Islet precursor cell (in vitro differentiated cells): ENCODE results near the gene PHKG2.

ENCODE experiments used
- DNase-seq: peaks from one replicate; pipeline ENCODE4 v3.0.0-alpha.2; 2018

The PHKG2 gene

DNA sequence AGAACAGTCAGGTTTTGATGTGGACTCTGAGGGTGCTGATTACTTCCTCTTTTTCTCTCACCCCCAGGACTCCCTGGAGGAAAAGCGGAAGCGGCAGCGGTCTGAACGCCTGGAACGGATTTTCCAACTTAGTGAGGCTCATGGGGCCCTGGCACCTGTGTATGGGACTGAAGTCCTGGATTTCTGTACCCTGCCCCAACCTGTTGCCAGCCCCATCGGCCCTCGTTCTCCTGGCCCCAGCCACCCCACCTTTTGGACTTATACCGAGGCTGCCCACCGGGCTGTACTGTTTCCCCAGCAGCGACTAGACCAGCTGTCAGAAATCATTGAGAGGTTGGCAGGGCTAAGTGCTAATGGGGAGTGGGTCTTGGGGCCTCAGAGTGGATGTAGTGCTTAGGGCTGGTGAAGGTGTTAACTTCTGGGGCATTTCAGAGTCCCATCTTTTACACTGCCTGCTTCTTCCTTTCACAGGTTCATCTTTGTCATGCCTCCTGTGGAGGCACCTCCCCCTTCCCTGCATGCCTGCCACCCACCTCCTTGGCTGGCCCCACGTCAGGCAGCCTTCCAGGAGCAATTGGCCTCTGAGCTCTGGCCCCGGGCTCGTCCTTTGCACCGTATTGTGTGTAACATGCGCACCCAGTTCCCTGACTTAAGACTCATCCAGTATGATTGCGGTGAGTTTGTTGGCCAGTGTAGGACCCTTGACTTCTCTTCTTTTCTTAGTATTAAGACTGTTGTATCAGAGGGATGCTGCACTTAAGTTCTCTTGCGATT is 19.1 kb upstream of the PHKG2 start:
- DNase-seq = no peak

- no peak for DNase-seq
Observed at GRCh38 chr16:30731411-30731810, 16.8 kb upstream of the PHKG2 start.

GRCh38 chr16:30736995-30737793 is 11.0 kb upstream of the PHKG2 start:
- DNase-seq = no peak

GRCh38 chr16:30737794-30738648 is 10.2 kb upstream of the PHKG2 start:
- no peak for DNase-seq

- peak; percentile 62 for DNase-seq
Observed at GRCh38 chr16:30738984-30739951, 9.0 kb upstream of the PHKG2 start.

DNA sequence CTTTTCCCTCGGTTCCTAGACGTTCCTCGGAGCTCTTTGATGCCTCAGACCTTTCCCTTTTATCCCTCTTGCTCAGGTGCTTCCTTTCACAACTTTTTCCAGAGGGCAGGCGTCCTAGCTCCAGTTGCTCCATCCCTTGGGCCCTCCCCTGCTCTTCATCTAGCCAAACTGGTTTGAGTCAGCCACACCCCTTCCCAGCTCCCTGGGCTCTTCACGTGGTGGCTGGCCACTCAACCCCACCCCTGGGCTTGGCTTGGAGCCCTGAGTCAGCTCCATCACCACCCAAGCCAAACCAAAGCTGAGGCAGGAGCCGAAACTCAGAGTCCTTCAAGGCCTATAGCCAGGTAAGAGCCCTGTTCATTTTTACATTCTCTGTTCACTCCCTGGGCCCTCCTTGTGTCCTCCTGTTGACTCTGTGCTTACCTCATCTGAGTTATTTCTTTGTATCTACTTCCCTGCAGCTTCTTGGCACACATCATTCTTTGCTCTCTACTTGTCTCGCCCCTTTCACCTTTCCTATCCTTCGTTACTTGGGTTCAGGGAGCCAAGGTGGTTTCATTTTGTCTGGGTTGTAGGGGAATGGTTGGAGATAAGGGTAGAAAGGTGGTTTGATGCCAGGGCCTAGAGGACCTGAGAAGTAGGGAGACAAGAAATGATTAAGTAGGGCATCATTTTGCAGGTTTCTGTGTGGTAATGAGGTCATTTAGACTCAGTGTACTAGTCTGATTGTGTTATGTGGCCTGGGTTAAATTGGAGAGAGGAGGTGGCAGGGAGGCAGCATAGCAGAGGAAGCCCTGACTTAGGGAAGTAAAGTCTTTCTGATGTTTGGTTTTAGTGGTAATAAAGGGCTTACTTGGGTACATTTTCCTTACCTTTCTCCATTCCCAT is 7.6 kb upstream of the PHKG2 start:
- peak; percentile 97 for DNase-seq

GRCh38 chr16:30741461-30741914 is 6.7 kb upstream of the PHKG2 start:
- DNase-seq = peak; percentile 97

- DNase-seq = no peak
Observed at GRCh38 chr16:30743716-30744115, 4.5 kb upstream of the PHKG2 start.

- no peak for DNase-seq
Observed at GRCh38 chr16:30744183-30744582, 4.0 kb upstream of the PHKG2 start.

DNA sequence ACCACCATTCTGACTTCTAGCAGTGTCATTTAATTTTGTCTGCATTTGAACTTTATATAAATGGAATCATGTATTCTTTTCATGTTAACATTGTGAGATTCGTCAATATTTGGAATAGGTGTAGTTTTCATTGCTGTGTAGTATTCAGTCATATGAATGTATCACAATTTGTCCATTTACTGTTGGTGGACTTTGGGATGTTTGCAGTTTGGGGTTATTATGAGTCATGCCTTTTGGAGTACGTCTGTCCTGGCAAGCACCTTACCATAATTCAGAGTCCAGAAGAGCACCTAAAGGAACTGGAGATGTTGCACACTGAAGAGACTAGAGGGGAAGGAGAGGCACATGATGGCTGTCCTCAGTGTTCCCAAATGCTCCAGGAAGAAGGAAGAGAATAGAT is 3.1 kb upstream of the PHKG2 start:
- no peak for DNase-seq

DNA sequence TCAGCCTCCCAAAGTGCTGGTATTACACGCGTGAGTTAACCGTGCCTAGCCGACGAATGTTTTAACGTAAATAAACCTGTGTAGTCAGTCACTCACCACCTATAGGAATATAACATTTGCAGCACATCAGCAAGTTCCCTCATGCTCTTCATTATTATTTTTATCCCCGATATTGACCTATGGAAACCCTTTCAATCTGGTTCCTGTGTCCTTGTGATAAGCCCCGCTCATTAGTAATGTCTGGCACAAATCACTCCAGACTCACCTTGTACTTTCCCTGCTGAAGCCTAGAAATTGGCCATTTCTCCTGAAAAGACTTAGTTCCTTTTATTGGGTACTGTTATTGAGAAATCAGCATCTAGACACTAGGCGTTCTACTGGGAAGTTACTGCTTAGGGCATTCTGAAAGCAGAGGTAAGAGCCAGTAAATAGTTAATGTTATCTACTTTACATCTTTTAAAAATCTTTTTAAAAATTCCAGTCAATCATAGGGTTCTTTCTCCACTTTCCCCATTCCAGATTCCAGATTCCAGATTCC is 1.5 kb upstream of the PHKG2 start:
- no peak for DNase-seq

GRCh38 chr16:30747331-30747730 is 894 bp upstream of the PHKG2 start:
- DNase-seq = no peak

DNA sequence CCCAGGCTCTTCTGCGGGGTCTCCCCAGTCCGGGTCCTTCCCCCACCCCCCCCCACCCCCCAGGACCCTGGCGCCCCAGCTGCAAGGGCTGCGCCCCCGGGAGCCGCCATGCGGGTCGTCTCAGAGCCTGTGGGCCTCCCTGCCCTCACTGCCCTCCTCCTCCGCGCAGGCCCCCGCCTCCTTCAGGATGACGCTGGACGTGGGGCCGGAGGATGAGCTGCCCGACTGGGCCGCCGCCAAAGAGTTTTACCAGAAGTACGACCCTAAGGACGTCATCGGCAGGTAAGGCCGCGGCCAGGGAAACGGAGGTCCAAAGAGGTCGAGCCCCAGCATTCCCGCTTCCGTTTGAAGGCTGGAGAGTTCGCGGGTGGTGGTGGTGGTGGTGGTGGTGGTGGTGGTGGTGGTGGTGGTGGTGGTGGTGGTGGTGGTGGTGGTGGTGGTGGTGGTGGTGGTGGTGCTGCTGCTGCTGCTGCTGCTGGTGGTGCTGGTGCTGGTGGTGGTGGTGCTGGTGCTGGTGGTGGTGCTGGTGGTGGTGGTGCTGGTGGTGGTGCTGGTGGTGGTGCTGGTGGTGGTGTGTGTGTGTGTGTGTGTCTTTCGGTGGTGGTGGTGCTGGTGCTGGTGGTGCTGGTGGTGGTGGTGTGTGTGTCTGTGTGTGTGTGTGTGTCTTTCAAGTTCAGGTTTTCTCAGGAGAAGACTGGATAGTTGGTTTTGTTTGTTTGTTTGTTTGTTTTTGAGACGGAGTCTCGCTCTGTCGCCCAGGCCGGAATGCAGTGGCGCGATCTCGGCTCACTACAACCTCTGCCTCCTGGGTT is 615 bp downstream of the PHKG2 start:
- DNase-seq = peak; percentile 84

DNA sequence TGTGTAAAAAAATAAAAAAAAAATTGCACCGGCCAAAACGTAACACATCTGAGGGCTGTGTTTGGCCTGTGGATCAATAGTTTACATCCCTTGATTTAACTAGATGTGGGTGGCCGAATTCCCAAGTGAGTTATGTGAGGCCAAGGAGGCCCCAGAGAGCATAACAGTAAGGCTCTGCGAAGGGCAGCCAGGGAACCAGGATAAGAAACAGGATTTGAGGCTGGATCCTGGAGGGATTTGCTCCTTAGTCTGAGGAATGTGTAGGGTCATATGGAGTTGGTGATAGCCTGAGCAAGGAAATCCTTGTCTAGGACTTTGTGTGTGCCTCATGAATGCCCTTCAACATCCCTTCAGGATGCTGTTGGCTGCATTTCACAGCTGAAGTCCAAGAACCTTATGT is 2.0 kb downstream of the PHKG2 start:
- no peak for DNase-seq

DNA sequence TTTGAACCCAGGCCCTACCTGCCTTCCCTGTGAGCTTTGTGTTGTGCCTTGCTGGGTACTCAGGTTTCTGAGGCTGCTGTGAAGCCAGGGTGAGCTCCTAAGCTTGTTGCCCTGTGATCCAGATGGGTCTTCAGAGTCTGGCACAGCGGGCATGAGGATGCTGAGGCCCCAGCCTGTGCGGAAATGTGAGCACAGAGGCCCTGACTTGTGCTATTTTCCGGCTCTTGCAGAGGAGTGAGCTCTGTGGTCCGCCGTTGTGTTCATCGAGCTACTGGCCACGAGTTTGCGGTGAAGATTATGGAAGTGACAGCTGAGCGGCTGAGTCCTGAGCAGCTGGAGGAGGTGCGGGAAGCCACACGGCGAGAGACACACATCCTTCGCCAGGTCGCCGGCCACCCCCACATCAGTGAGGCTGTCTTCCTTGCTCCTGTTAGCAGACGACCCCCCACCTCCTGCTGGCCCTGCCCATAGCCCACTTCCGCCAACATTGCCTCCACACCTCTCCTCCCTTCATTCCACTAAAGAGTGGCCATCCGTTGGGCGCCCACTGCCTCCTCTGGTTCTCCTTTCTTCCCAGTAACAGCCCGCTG is 2.7 kb downstream of the PHKG2 start:
- no peak for DNase-seq

DNA sequence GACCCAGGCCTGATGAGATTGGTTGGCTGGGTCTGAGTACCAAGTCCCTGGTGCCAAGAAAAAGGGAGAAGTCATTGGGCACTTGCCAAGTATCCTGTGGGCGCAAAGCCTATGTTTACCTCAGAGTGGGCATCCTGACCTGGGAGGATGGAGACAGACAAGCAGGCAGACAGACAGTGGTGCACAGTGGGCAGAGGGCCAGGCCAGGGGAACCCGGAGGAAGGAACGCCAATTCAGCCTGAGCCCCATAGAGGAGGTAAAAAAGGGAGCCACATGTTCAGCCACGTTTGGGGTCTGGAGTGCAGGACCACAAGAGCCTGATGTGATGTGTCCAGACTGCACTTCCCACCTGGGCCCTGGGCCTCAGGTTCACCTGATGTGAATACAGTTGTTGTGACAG is 5.4 kb downstream of the PHKG2 start:
- no peak for DNase-seq

DNA sequence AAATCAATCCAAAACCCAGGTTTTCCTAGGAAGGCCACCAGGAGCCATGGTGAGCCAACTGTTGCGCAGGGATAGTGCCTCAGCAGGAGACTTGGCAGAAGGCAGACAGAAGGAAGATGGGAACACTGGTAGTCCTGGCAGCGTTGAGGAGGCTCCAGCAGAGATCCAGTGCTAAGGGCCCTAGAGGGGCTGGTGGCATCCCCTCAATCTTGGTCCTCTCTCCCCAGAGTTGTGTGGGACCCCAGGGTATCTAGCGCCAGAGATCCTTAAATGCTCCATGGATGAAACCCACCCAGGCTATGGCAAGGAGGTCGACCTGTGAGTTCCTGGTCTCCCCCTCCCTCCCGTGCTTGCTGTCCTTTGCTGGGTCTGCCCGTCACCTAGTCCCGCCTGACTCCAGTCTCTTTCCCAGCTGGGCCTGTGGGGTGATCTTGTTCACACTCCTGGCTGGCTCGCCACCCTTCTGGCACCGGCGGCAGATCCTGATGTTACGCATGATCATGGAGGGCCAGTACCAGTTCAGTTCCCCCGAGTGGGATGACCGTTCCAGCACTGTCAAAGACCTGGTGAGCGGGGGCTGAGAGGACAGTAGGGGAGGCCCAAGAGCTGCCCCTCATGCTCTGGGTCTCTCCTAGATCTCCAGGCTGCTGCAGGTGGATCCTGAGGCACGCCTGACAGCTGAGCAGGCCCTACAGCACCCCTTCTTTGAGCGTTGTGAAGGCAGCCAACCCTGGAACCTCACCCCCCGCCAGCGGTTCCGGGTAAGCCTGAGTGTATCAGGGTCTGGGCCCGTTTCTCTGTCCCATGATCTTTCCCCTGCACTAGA is 7.9 kb downstream of the PHKG2 start:
- no peak for DNase-seq

GRCh38 chr16:30756781-30757100 is 8.5 kb downstream of the PHKG2 start:
- no peak for DNase-seq

- no peak for DNase-seq
Observed at GRCh38 chr16:30757316-30757715, 9.1 kb downstream of the PHKG2 start.
